Stimulated activated CD8-positive, alpha-beta memory T cell treated with anti-CD3 and anti-CD28 coated beads, Interleukin-4, amount 100 ng/mL, for 24 hours (primary cell): ENCODE results near the gene MEX3A.

ENCODE experiments used
- DNase-seq: peaks from one replicate; pipeline ENCODE4 v3.0.0-alpha.2; 2020; ENCODE audit warnings: low read depth

The MEX3A gene

GRCh38 chr1:156102633-156103511 is 20.6 kb upstream of the MEX3A start:
- DNase-seq: no peak

- DNase-seq: no peak
These were observed 19.6 kb upstream of the MEX3A start for GRCh38 chr1:156101880-156102279.

- no peak for DNase-seq
These were observed 18.1 kb upstream of the MEX3A start for GRCh38 chr1:156100205-156100995.

GRCh38 chr1:156099282-156099681 is 17.0 kb upstream of the MEX3A start:
- no peak for DNase-seq

- DNase-seq: no peak
These were observed 16.5 kb upstream of the MEX3A start for GRCh38 chr1:156098784-156099183.

GRCh38 chr1:156097499-156098178 is 15.4 kb upstream of the MEX3A start:
- DNase-seq: no peak

GRCh38 chr1:156096640-156097391 is 14.6 kb upstream of the MEX3A start:
- DNase-seq: peak; percentile 83

GRCh38 chr1:156095906-156096508 is 13.7 kb upstream of the MEX3A start:
- no peak for DNase-seq

GRCh38 chr1:156091610-156092009 is 9.3 kb upstream of the MEX3A start:
- no peak for DNase-seq

- DNase-seq: peak; percentile 81
These were observed 8.5 kb upstream of the MEX3A start for GRCh38 chr1:156090840-156091188.

- DNase-seq: no peak
These were observed 8.0 kb upstream of the MEX3A start for GRCh38 chr1:156090138-156090839.

- DNase-seq: no peak
These were observed 7.4 kb upstream of the MEX3A start for GRCh38 chr1:156089704-156090103.

- DNase-seq: no peak
These were observed 4.0 kb upstream of the MEX3A start for GRCh38 chr1:156086256-156086662.

GRCh38 chr1:156083800-156084790 is 1.8 kb upstream of the MEX3A start:
- no peak for DNase-seq

GRCh38 chr1:156081917-156082308 is 352 bp downstream of the MEX3A start:
- no peak for DNase-seq

- DNase-seq: no peak
These were observed 917 bp downstream of the MEX3A start for GRCh38 chr1:156081180-156081916.

GRCh38 chr1:156080863-156081179 is 1.4 kb downstream of the MEX3A start:
- no peak for DNase-seq

- DNase-seq: no peak
These were observed 1.9 kb downstream of the MEX3A start for GRCh38 chr1:156080241-156080862.

- no peak for DNase-seq
These were observed 2.5 kb downstream of the MEX3A start for GRCh38 chr1:156079762-156080161.
